Measurements from ENCODE around the gene CD8A. TPM values are rescaled to one million over a fixed set of nuclear protein-coding genes. Genes with fewer than 3 reads are reported as not detected.

CD8A gene
- total and polyA plus RNA-seq, 10 of the 15 experiments (the other 5 are each of a cell fraction or from before 2014, with no cell fraction given), result 0.15 to 0.43 TPM; not detected in 8

- no peak for TF ChIP-seq PRDM15 (CRISPR knock-in tag; IDR thresholded peaks at IDR 0.05)
These were observed 30.3 kb downstream of the CD8A start (continued) for GRCh38 chr2:86760371-86760770.

- TF ChIP-seq MTA2 (IDR thresholded peaks at IDR 0.05; ENCODE audit: low read depth), result no peak
- no peak for TF ChIP-seq FOXM1 (IDR thresholded peaks at IDR 0.05; ENCODE audit: low read depth, low read length)
- no peak for TF ChIP-seq EP300 (IDR thresholded peaks at IDR 0.05; ENCODE audit: borderline replicate concordance in 1 of 2, control insufficient read depth in 1 of 2, low read depth in 2 of 2, low read length in 2 of 2)
- no peak for TF ChIP-seq ZNF622 (IDR thresholded peaks at IDR 0.05)
- no peak for TF ChIP-seq DPF2 (IDR thresholded peaks at IDR 0.05)
- no peak for TF ChIP-seq SREBF1 (IDR thresholded peaks at IDR 0.05; ENCODE audit: low read length)
- TF ChIP-seq TBL1XR1 (IDR thresholded peaks at IDR 0.05; ENCODE audit: low read depth, low read length), result no peak
- no peak for TF ChIP-seq SUZ12 (IDR thresholded peaks at IDR 0.05; ENCODE audit: unreplicated experiment)
- TF ChIP-seq SREBF2 (IDR thresholded peaks at IDR 0.05; ENCODE audit: low read length), result no peak
- TF ChIP-seq NR2C2 (IDR thresholded peaks at IDR 0.05; ENCODE audit: borderline replicate concordance, control insufficient read depth, insufficient read length, low read depth), result no peak
- TF ChIP-seq BMI1 (IDR thresholded peaks at IDR 0.05; ENCODE audit: borderline replicate concordance), result no peak
- TF ChIP-seq USF2 (IDR thresholded peaks at IDR 0.05; ENCODE audit: borderline replicate concordance, low read depth, low read length), result no peak
- TF ChIP-seq POLR2AphosphoS2 (IDR thresholded peaks at IDR 0.05; ENCODE audit: low read depth, low read length), result no peak
- TF ChIP-seq HCFC1 (IDR thresholded peaks at IDR 0.05; ENCODE audit: low read length), result no peak
- Histone ChIP-seq H4K20me1 (ENCODE audit: control insufficient read depth, insufficient read depth) (no peaks in the 10 kb centered on the region), H3K4me2 (ENCODE audit: control insufficient read depth, insufficient read depth) (no peak overlapping the region), H3K79me2 (ENCODE audit: control insufficient read depth, insufficient read depth, low read length) (no peaks in the 10 kb centered on the region), H2AFZ (ENCODE audit: control insufficient read depth, low read depth, low read length) (no peak overlapping the region), H3K27me3 (replicated peaks in 1 of 2; ENCODE audit: control insufficient read depth in 2 of 2, insufficient read depth in 2 of 2, low read length in 1 of 2) (no peaks in the 10 kb centered on the region), H3K9me3 (replicated peaks; ENCODE audit: control insufficient read depth, insufficient read depth, low read length) (no peaks in the 10 kb centered on the region), H3K36me3 (ENCODE audit: control insufficient read depth in 2 of 2, insufficient read depth in 2 of 2, low read length in 1 of 2) (peaks cover 0 to 2% of the 10 kb centered on the region in 2 experiments; a peak in 2 of 4 replicates), H3K9ac (ENCODE audit: control insufficient read depth, insufficient read depth, low read length) (no peak overlapping the region), H3K27ac (ENCODE audit: control insufficient read depth, insufficient read depth) (no peak overlapping the region), H3K4me1 (ENCODE audit: control insufficient read depth, insufficient read depth, low read length) (no peaks in the 10 kb centered on the region), H3K4me3 (no peak overlapping the region)
- FAIRE-seq (no peak), DNase-seq (ENCODE audit: low read depth, low spot score) (no peak), ATAC-seq (no peak)
- BruUV-seq (replicated peaks), result no TSS peak
- 97% methylated on average over 3 of the region's 3 CpGs for WGBS (ENCODE audit: insufficient coverage, insufficient replicate concordance, low lambda C conversion rate, missing lambda C conversion rate)
- in situ Hi-C loops (cut with MboI), result no loop called here
- intact Hi-C loops (cut with micrococcal nuclease; ENCODE audit: unreplicated experiment), result no loop called here
- POLR2A ChIA-PET, result no interaction called here
- CTCF ChIA-PET, result no interaction called here
- SMC1A ChIA-PET (ENCODE audit: uncharacterized antibody, unreplicated experiment), result no interaction called here
- RAD21 ChIA-PET (ENCODE audit: unreplicated experiment), result no interaction called here
These were observed 32.3 kb downstream of the CD8A start for GRCh38 chr2:86758405-86758804.
